GM18868 (cell line): ENCODE data around the gene LILRB5.
"Not testable (repeated sequence)": the region's sequence is repeated elsewhere in the genome, so short reads cannot be mapped to it uniquely, and the experiment has no call there.

Experiments used
- ATAC-seq: cut with Tn5 transposase; IDR thresholded peaks from one replicate; pipeline ENCODE4 v1.9.1; 2021; ENCODE audit warnings: mild to moderate bottlenecking, moderate library complexity; ENCODE audit not compliant: unreplicated experiment

LILRB5 gene

GRCh38 chr19:54277111-54277615, 20.1 kb upstream of the LILRB5 start:
- ATAC-seq, result not testable (repeated sequence)

GRCh38 chr19:54275951-54276350, 18.9 kb upstream of the LILRB5 start:
- no peak for ATAC-seq

- ATAC-seq, result not testable (repeated sequence)
Observed at GRCh38 chr19:54274516-54274915, 17.4 kb upstream of the LILRB5 start.

DNA sequence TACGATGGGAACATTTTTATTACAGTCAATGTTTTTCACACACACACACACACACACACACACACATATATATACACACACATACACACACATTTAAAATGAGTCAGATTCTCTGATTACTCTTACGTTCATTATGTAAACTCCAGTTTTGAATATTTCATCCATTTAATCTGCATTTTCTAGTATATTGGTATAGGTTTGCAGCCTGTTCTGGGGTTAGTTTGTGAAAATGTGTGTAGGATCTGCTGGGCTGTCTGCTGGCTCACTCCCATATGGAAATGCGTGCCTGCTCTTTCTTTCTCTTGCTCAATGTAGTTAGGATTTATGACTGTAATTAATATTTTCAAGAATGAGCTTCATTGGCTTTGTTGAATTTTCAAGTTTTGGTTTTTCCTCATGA, 16.7 kb upstream of the LILRB5 start:
- no peak for ATAC-seq

GRCh38 chr19:54272181-54272580, 15.1 kb upstream of the LILRB5 start:
- not testable (repeated sequence) for ATAC-seq

GRCh38 chr19:54271587-54271986, 14.5 kb upstream of the LILRB5 start:
- ATAC-seq, result not testable (repeated sequence)

DNA sequence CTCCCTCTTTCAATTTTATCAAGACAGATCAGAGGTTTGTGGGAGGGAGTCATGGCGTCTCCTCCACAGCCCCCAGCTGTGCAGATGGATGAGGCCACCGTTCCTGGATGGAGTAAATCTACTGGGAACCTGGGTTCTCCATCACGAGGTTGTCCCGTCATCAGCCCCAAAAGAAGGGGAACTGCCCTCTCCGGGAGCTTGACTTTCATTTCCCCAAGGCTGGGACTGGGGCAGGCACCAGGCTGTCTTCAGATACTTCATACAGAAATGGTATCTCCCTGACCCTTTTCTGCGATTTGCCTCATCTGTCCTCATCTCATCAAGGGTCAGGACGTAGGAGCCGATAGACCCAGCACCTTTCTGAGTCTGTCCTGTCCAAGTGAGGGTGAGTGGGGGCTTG, 14.0 kb upstream of the LILRB5 start:
- no peak for ATAC-seq

DNA sequence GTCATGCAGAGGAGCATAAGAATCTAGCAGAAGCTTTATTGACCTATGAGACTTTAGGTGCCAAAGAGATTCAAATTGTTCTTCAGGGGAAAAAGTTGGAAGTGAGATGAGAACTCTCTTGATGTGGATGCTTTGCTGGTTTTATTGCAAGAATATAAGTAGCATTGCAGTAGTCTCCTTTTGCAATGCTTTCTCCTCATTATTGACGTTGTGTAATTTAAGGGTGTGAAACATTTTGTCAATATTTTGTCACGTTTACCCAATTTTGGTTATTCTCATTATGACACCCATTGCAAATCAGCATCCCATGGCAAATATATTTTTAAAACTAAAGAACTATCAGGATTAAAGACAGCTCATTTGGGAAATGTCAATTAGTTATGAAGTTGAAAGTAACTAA, 11.9 kb upstream of the LILRB5 start:
- no peak for ATAC-seq

- ATAC-seq, result no peak
Observed at GRCh38 chr19:54266133-54266532, 9.1 kb upstream of the LILRB5 start.

GRCh38 chr19:54262470-54262869, 5.4 kb upstream of the LILRB5 start:
- ATAC-seq, result no peak

- ATAC-seq, result no peak
Observed at GRCh38 chr19:54262066-54262465, 5.0 kb upstream of the LILRB5 start.

- ATAC-seq, result no peak
Observed at GRCh38 chr19:54256250-54257115, 590 bp downstream of the LILRB5 start.

- ATAC-seq, result no peak
Observed at GRCh38 chr19:54255105-54255775, 1.8 kb downstream of the LILRB5 start.

GRCh38 chr19:54254195-54254906, 2.7 kb downstream of the LILRB5 start:
- ATAC-seq, result no peak

DNA sequence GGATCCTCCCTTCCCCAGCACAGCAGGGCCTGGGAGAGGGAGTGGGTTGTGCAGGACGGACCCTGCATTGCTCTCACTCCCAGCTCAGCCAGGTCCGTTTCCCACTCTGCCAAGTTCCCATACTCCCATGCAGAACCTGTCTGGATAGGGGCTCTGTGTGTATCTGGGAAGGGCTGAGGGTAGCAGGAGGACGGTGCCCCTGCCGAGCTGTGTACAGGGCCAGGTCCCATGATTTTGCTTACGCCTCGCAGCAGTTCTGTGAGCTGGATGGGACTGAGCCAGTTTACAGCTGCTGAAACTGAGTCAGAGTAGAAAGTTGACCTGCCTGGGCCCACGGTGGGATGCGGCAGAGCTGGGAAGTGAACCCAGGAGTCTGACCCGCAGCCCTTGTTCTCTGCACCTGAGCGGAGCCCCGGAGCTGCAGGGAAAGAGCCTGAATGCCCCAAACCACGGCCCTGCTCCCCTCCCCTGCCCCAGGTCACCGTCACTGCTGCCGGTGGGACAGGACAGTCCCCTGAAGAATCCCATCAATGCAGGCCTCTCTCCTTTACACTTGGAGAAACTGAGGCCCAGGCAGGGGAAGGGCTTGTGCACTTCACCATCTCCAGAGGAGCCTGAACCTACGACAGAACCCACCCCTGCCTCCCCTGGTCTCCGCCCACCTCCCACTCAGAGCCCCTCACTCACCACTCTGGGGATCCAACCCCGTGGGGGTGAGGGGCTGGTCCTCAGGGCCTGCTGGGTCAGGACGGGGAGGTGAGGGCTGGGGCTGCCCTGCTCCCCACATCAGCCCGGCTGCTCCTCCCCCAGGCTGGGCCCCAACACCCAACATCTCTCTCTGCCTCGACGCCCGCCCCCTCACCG, 3.5 kb downstream of the LILRB5 start:
- ATAC-seq, result no peak

DNA sequence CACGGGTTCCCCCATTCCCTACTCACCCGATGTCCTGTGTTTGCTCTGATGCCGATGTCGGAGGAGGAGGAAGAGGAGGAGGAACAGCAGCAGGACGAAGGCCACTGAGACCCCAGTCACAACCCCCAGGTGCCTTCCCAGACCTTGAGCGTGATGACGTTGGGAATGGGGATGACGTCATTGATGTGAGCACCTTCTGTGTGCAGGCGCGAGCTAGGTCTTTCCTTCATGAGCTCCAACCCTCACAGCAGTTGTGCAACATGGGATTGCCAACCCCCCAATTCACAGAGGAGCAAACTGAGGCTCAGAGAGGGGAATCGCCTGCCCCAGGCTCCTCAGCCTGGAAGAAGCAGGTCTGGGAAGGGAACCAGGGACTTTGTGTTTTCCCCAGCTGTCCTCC, 4.2 kb downstream of the LILRB5 start:
- ATAC-seq, result no peak

DNA sequence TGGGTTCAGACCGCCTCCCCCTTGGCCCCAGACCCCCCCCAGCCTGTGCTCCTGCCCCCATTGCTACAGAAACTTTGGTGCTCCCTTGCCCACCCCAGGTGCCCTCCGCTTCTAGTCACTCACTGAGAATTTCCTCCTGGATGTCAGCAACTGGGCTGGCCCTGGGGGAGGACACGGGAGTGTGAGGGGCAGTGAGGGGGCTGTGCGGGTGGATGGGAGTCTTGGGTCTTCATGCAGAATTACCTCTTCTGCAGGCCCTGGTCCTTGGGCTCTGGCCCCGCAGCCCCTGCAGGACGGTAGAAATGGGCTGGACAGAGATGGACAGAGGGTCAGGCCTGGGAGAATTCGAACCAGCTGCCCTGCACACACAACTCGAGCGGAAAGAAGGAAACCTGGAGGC, 4.8 kb downstream of the LILRB5 start:
- no peak for ATAC-seq

GRCh38 chr19:54248016-54248601, 9.0 kb downstream of the LILRB5 start:
- ATAC-seq, result no peak

GRCh38 chr19:54247106-54247930, 9.8 kb downstream of the LILRB5 start:
- no peak for ATAC-seq
